Fibroblast of mammary gland (primary cell): ENCODE results near the gene ARID1B.

ENCODE experiments used
- DNase-seq: peaks from one replicate; pipeline ENCODE4 v3.0.0-alpha.2; 2010; ENCODE audit warnings: low read depth
- H3K4me3 ChIP-seq: 2 replicates; pipeline ENCODE4 v1.5.1; 2011; ENCODE audit warnings: low read depth, mild to moderate bottlenecking, low read length, moderate library complexity; ENCODE audit not compliant: control insufficient read depth
- CTCF ChIP-seq: conservative IDR thresholded peaks from 2 replicates; pipeline ENCODE4 v1.5.1; 2011; ENCODE audit warnings: low read depth, low read length, inconsistent platforms; ENCODE audit not compliant: control insufficient read depth, insufficient read depth

ARID1B gene

GRCh38 chr6:156989159-156989806, 212.1 kb downstream of the ARID1B start:
- no peak overlapping the region for H3K4me3 ChIP-seq
- no peak for DNase-seq
- TF ChIP-seq CTCF = no peak

GRCh38 chr6:156992020-156992804, 215.0 kb downstream of the ARID1B start:
- no peak for DNase-seq
- TF ChIP-seq CTCF = no peak
- H3K4me3 ChIP-seq = no peak overlapping the region

GRCh38 chr6:156993713-156994112, 216.5 kb downstream of the ARID1B start:
- no peak for DNase-seq
- no peak for TF ChIP-seq CTCF
- no peak overlapping the region for H3K4me3 ChIP-seq

- no peak overlapping the region for H3K4me3 ChIP-seq
- TF ChIP-seq CTCF = no peak
- no peak for DNase-seq
Observed at GRCh38 chr6:156994215-156995076, 217.3 kb downstream of the ARID1B start.

GRCh38 chr6:156995502-156995901, 218.3 kb downstream of the ARID1B start:
- no peak for DNase-seq
- TF ChIP-seq CTCF = no peak
- H3K4me3 ChIP-seq = no peak overlapping the region

GRCh38 chr6:156996265-156996664, 219.1 kb downstream of the ARID1B start:
- no peak for TF ChIP-seq CTCF
- no peak overlapping the region for H3K4me3 ChIP-seq
- no peak for DNase-seq
